Thyroid gland (tissue), 4 donors: ENCODE data around the gene MSX1.

ENCODE experiments used
- CTCF ChIP-seq, 6 experiments: fragments of 200-600 bp in 3 of 6; fragments of 450-650 bp in 3 of 6; sonication (generic) in 3 of 6; IDR thresholded peaks; one replicate each; pipeline ENCODE4 v1.5.1; 2016 to 2019; ENCODE audit warnings: antibody characterized with exemption in 6 of 6, mild to moderate bottlenecking in 2 of 6, inconsistent platforms in 1 of 6, moderate library complexity in 1 of 6
- POLR2A ChIP-seq, 2 donors: fragments of 450-650 bp; IDR thresholded peaks; one replicate each; pipeline ENCODE4 v1.6.1; 2017; ENCODE audit warnings: antibody characterized with exemption in 2 of 2, mild to moderate bottlenecking in 2 of 2, moderate library complexity in 1 of 2

GRCh38 chr4:4851081-4851480, 8.4 kb upstream of the MSX1 start:
- TF ChIP-seq CTCF (IDR thresholded peaks at IDR 0.05) (no peak), POLR2A (IDR thresholded peaks at IDR 0.05) (no peak)
